Uterus (tissue), 2 donors: ENCODE data around the gene PLXNB1.

Experiments
- CTCF ChIP-seq, 4 experiments: fragments of 200-600 bp in 2 of 4; fragments of 450-650 bp in 2 of 4; sonication (generic) in 2 of 4; IDR thresholded peaks; one replicate each; pipeline ENCODE4 v1.5.1; 2016 to 2019; ENCODE audit warnings: antibody characterized with exemption in 4 of 4, mild to moderate bottlenecking in 2 of 4, moderate library complexity in 1 of 4
- POLR2A ChIP-seq, 2 donors: fragments of 450-650 bp; IDR thresholded peaks; one replicate each; pipeline ENCODE4 v1.6.1; 2016; ENCODE audit warnings: antibody characterized with exemption in 2 of 2, mild to moderate bottlenecking in 1 of 2, moderate library complexity in 1 of 2

GRCh38 chr3:48418651-48419050 lies 11.2 kb downstream of the PLXNB1 start:
- TF ChIP-seq POLR2A (IDR thresholded peaks at IDR 0.05) (no peak), CTCF (IDR thresholded peaks at IDR 0.05) (no peak)
